ENCODE data around the gene MBTPS1.

DNA sequence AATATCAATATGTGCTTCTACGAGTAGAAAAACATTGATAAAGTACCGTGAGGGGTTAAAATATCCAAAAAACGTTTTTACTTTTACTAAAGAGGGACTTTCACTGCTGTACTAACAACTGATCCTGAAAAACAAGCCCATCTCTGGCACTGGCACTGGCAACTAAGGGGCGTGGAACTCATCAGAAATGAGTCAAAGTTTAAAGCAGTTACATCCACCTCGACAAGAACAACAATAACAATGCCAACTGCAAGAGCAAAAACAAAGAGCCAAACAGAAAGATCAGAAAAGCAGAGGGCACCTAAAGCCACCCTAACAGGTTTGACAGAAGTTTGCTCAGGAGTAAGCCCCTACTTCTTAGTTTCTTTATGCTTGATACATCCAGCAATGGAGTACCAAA lies 13.1 kb downstream of the MBTPS1 start:
- TF ChIP-seq, protein P1, sequence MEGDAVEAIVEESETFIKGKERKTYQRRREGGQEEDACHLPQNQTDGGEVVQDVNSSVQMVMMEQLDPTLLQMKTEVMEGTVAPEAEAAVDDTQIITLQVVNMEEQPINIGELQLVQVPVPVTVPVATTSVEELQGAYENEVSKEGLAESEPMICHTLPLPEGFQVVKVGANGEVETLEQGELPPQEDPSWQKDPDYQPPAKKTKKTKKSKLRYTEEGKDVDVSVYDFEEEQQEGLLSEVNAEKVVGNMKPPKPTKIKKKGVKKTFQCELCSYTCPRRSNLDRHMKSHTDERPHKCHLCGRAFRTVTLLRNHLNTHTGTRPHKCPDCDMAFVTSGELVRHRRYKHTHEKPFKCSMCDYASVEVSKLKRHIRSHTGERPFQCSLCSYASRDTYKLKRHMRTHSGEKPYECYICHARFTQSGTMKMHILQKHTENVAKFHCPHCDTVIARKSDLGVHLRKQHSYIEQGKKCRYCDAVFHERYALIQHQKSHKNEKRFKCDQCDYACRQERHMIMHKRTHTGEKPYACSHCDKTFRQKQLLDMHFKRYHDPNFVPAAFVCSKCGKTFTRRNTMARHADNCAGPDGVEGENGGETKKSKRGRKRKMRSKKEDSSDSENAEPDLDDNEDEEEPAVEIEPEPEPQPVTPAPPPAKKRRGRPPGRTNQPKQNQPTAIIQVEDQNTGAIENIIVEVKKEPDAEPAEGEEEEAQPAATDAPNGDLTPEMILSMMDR (IDR thresholded peaks at IDR 0.05) = no peak
- peak in 1 of 2 donors; percentile 4 for TF ChIP-seq POLR2A (IDR thresholded peaks at IDR 0.05)

Measured in thyroid gland (tissue), 4 donors.